ENCODE data around the gene SLC8A1. TPM values are rescaled to one million over a fixed set of nuclear protein-coding genes. Genes with fewer than 3 reads are reported as not detected.

SLC8A1 gene
- total and polyA plus RNA-seq, 2 of the 13 experiments (the other 11 are each of a cell fraction or from before 2014, with no cell fraction given) = not detected

DNA sequence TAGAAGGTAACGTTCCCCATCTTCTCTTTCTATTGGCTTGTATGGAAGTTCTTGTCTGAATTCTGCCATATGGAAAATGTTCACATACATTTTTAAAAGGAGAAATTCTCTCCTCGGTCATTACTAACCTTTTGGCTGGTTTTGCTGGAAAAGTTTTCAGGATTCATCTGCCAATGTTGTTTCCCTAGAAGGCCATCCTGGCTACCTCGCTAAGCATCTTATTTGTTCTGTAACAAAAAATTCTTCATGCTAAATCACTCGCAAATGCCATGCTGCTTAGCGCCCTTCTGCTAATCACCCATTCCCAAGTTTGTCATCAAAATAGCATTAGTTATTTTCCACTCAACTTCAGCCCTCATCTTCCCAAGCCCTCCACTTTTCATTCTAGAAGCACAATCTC lies 262.0 kb downstream of the SLC8A1 start:
- in situ Hi-C loops (cut with HindIII; ENCODE audit: extremely low pct_ligation_motif_present, low pct_unique_long_range_greater_than_20kb) = no loop called here
- 6% methylated on average over 5 of the region's 5 CpGs for WGBS (ENCODE audit: low lambda C conversion rate)
- H3K4me1 ChIP-seq (ENCODE audit: insufficient read depth, low read length) = no peaks in the 10 kb centered on the region
- H3K9me3 ChIP-seq (ENCODE audit: low read length) = no peaks in the 10 kb centered on the region
- DNase-seq (ENCODE audit: low spot score) = no peak
- ATAC-seq = no peak
- intact Hi-C loops (cut with micrococcal nuclease; ENCODE audit: unreplicated experiment) = no loop called here
- no peaks in the 10 kb centered on the region for H3K36me3 ChIP-seq (replicated peaks in 1 of 2; ENCODE audit: control insufficient read depth in 1 of 2, insufficient read depth in 2 of 2, low read length in 2 of 2)
- H2AFZ ChIP-seq (ENCODE audit: low read length) = no peak overlapping the region
- FAIRE-seq = no peak
- TF ChIP-seq, protein P1, sequence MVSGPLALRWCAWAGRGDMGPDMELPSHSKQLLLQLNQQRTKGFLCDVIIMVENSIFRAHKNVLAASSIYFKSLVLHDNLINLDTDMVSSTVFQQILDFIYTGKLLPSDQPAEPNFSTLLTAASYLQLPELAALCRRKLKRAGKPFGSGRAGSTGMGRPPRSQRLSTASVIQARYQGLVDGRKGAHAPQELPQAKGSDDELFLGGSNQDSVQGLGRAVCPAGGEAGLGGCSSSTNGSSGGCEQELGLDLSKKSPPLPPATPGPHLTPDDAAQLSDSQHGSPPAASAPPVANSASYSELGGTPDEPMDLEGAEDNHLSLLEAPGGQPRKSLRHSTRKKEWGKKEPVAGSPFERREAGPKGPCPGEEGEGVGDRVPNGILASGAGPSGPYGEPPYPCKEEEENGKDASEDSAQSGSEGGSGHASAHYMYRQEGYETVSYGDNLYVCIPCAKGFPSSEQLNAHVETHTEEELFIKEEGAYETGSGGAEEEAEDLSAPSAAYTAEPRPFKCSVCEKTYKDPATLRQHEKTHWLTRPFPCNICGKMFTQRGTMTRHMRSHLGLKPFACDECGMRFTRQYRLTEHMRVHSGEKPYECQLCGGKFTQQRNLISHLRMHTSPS (CRISPR knock-in tag; IDR thresholded peaks at IDR 0.05; ENCODE audit: low read depth) = no peak
- TF ChIP-seq AKAP8 (CRISPR knock-in tag; IDR thresholded peaks at IDR 0.05) = no peak
- TF ChIP-seq, protein P2, sequence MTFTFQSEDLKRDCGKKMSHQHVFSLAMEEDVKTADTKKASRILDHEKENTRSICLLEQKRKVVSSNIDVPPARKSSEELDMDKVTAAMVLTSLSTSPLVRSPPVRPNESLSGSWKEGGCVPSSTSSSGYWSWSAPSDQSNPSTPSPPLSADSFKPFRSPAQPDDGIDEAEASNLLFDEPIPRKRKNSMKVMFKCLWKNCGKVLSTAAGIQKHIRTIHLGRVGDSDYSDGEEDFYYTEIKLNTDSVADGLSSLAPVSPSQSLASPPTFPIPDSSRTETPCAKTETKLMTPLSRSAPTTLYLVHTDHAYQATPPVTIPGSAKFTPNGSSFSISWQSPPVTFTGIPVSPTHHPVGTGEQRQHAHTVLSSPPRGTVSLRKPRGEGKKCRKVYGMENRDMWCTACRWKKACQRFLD (CRISPR knock-in tag; IDR thresholded peaks at IDR 0.05; ENCODE audit: borderline replicate concordance) = no peak
- no peak for TF ChIP-seq ZNF598 (CRISPR knock-in tag; IDR thresholded peaks at IDR 0.05; ENCODE audit: borderline replicate concordance)
- TF ChIP-seq, protein P3, sequence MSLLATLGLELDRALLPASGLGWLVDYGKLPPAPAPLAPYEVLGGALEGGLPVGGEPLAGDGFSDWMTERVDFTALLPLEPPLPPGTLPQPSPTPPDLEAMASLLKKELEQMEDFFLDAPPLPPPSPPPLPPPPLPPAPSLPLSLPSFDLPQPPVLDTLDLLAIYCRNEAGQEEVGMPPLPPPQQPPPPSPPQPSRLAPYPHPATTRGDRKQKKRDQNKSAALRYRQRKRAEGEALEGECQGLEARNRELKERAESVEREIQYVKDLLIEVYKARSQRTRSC (CRISPR knock-in tag; IDR thresholded peaks at IDR 0.05; ENCODE audit: low read depth) = no peak
- TF ChIP-seq, protein P4, sequence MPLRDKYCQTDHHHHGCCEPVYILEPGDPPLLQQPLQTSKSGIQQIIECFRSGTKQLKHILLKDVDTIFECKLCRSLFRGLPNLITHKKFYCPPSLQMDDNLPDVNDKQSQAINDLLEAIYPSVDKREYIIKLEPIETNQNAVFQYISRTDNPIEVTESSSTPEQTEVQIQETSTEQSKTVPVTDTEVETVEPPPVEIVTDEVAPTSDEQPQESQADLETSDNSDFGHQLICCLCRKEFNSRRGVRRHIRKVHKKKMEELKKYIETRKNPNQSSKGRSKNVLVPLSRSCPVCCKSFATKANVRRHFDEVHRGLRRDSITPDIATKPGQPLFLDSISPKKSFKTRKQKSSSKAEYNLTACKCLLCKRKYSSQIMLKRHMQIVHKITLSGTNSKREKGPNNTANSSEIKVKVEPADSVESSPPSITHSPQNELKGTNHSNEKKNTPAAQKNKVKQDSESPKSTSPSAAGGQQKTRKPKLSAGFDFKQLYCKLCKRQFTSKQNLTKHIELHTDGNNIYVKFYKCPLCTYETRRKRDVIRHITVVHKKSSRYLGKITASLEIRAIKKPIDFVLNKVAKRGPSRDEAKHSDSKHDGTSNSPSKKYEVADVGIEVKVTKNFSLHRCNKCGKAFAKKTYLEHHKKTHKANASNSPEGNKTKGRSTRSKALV (CRISPR knock-in tag; IDR thresholded peaks at IDR 0.05) = no peak
- H3K27ac ChIP-seq (ENCODE audit: extremely low read length, insufficient read depth, low read length) = no peak overlapping the region
- H3K4me3 ChIP-seq (replicated peaks in 1 of 3; ENCODE audit: insufficient read depth in 1 of 3, low read depth in 2 of 3, low read length in 3 of 3) = no peak overlapping the region
- H3K27me3 ChIP-seq (ENCODE audit: control insufficient read depth in 1 of 2, insufficient read depth in 2 of 2, low read length in 2 of 2) = no peaks in the 10 kb centered on the region
- BruUV-seq (replicated peaks) = no TSS peak
- no peak overlapping the region for H3K4me2 ChIP-seq (ENCODE audit: low read depth, low read length)
- H4K20me1 ChIP-seq (ENCODE audit: insufficient read depth, low read length) = no peaks in the 10 kb centered on the region
- ChIA-PET POLR2A (no interaction called here), CTCF (ENCODE audit: low intra/inter-chr PET ratio, low total read pairs) (no interaction called here)
- no peaks in the 10 kb centered on the region for H3K79me2 ChIP-seq (ENCODE audit: insufficient read depth, low read length)
- no peak overlapping the region for H3K9ac ChIP-seq (ENCODE audit: insufficient read depth, low read depth, low read length)
